Endothelial cell of umbilical vein (primary cell): ENCODE results near the gene RELN. TPM values are rescaled to one million over a fixed set of nuclear protein-coding genes. Genes with fewer than 3 reads are reported as not detected.

Experiments
- BruUV-seq: library from RNA; stranded (reverse); fragments of 400-500 nt; replicated peaks from 2 replicates; lab custom pipeline; 2021; lab: Mats Ljungman, UMichigan
- CTCF ChIA-PET: fragments of 300-600, 350-600 bp; sonication (Branson Sonifier 250); formaldehyde crosslinking; loops from one replicate; lab custom pipeline; 2021; ENCODE audit warnings: antibody characterized with exemption, inconsistent platforms; lab: Charles Lee
- POLR2A ChIA-PET: fragments of 300-600, 350-600 bp; sonication (Branson Sonifier 250); formaldehyde crosslinking; loops from one replicate; lab custom pipeline; 2021; ENCODE audit warnings: antibody characterized with exemption, inconsistent platforms; lab: Charles Lee
- DNase-seq: peaks from one replicate; pipeline ENCODE4 v3.0.0-alpha.2; 2011; ENCODE audit warnings: low read depth, low spot score
- FAIRE-seq: peaks from 2 replicates; lab custom pipeline; 2011; peaks lifted over from hg19 to GRCh38; lab: Jason Lieb, UNC
- H2AFZ ChIP-seq: 2 replicates; pipeline ENCODE4 v1.6.0; 2012; ENCODE audit warnings: low read depth, low read length, control low read depth, inconsistent platforms
- H3K27ac ChIP-seq: 2 replicates; pipeline ENCODE4 v1.5.1; 2011; ENCODE audit warnings: low read depth, mild to moderate bottlenecking, control low read depth, low read length, moderate library complexity; ENCODE audit not compliant: insufficient read depth
- H3K27me3 ChIP-seq, 2 experiments: 2 replicates each; pipeline versions ENCODE4 v1.6.0 to v1.6.1; 2011; ENCODE audit warnings: low read length in 2 of 2, mixed read lengths in 1 of 2; ENCODE audit not compliant: control insufficient read depth in 2 of 2, insufficient read depth in 2 of 2
- H3K36me3 ChIP-seq, 2 experiments: 2 replicates in 1 of 2; 3 replicates in 1 of 2; pipeline ENCODE4 v1.5.1; 2011; ENCODE audit warnings: low read length in 2 of 2, mild to moderate bottlenecking in 1 of 2, moderate library complexity in 1 of 2; ENCODE audit not compliant: control insufficient read depth in 2 of 2, insufficient read depth in 2 of 2; ENCODE audit errors: extremely low read depth in 1 of 2
- H3K4me1 ChIP-seq: 3 replicates; pipeline ENCODE4 v1.5.1; 2011; ENCODE audit warnings: mild to moderate bottlenecking, low read length; ENCODE audit not compliant: control insufficient read depth, insufficient read depth; ENCODE audit errors: extremely low read depth
- H3K4me2 ChIP-seq: 2 replicates; pipeline ENCODE4 v1.6.1; 2011; ENCODE audit warnings: low read length, control low read depth, mixed read lengths; ENCODE audit not compliant: insufficient read depth
- H3K4me3 ChIP-seq, 3 experiments: fragments of 200-600 bp in 1 of 3; sonication (generic), shearing (Covaris generic) in 1 of 3; replicated peaks in 1 of 3; 2 replicates each; pipeline ENCODE4 v1.5.1; 2011 to 2016; ENCODE audit warnings: control low read depth in 3 of 3, low read length in 3 of 3, mild to moderate bottlenecking in 2 of 3, inconsistent platforms in 1 of 3, low read depth in 1 of 3, moderate library complexity in 1 of 3; ENCODE audit not compliant: insufficient read depth in 1 of 3
- H3K79me2 ChIP-seq: 2 replicates; pipeline ENCODE4 v1.6.0; 2012; ENCODE audit warnings: low read length, inconsistent platforms; ENCODE audit not compliant: control insufficient read depth, insufficient read depth
- H3K9ac ChIP-seq: replicated peaks from 2 replicates; pipeline ENCODE3; 2011; ENCODE audit warnings: low read length, control low read depth; ENCODE audit not compliant: insufficient read depth; ENCODE audit errors: extremely low read depth
- H3K9me1 ChIP-seq: replicated peaks from 3 replicates; pipeline ENCODE4 v1.6.0; 2011; ENCODE audit warnings: mild to moderate bottlenecking, low read length; ENCODE audit not compliant: control insufficient read depth, insufficient read depth; ENCODE audit errors: extremely low read depth
- H3K9me3 ChIP-seq: replicated peaks from 2 replicates; pipeline ENCODE4 v1.5.1; 2012; ENCODE audit warnings: low read length, inconsistent platforms; ENCODE audit not compliant: control insufficient read depth, insufficient read depth
- H4K20me1 ChIP-seq: replicated peaks from 2 replicates; pipeline ENCODE3; 2011; ENCODE audit warnings: mild to moderate bottlenecking, low read length; ENCODE audit not compliant: control insufficient read depth, insufficient read depth; ENCODE audit errors: extremely low read depth
- GATA2 ChIP-seq: IDR thresholded peaks from 2 replicates; pipeline ENCODE4 v1.7.0; 2011; ENCODE audit warnings: low read depth, mild to moderate bottlenecking, moderate library complexity, mixed read lengths, low read length; ENCODE audit not compliant: insufficient read length, insufficient read depth
- JUN ChIP-seq: IDR thresholded peaks from 2 replicates; pipeline ENCODE4 v1.6.1; 2011; ENCODE audit warnings: borderline replicate concordance, low read depth; ENCODE audit not compliant: insufficient read length, insufficient read depth
- dilution Hi-C: fragments of 300-500 bp; cut with MboI; formaldehyde crosslinking; loops from one replicate; pipeline ENCODE4 v1.15.0; 2019; ENCODE audit warnings: low sequenced_read_pairs; ENCODE audit not compliant: extremely low pct_ligation_motif_present
- intact Hi-C: fragments of 100-400 bp; cut with micrococcal nuclease; formaldehyde crosslinking; loops from one replicate; pipeline ENCODE4 v1.10.0; 2022
- polyA plus RNA-seq, 4 experiments: library from polyadenylated mRNA; depleted of rRNA in 3 of 4; stranded (reverse) in 3 of 4; unstranded in 1 of 4; fragments of >200 nt; gene quantifications; 2 replicates each; pipeline versions ENCODE4 v1.2.1 to v1.2.3, GENCODE V29; 2011 to 2012; ENCODE audit warnings: missing spikeins in 1 of 4
- total RNA-seq: library from RNA; stranded (reverse); gene quantifications from 2 replicates; pipeline ENCODE4 v1.2.3, GENCODE V29; 2021
- TF ChIP-seq, protein P1 (sequence below), 2 donors: IDR thresholded peaks; 1 replicate in 1 of 2; 2 replicates in 1 of 2; pipeline ENCODE4 v1.5.1; 2011; ENCODE audit warnings: low read length in 2 of 2, mild to moderate bottlenecking in 2 of 2, moderate library complexity in 2 of 2, control low read depth in 1 of 2, inconsistent platforms in 1 of 2, low read depth in 1 of 2; ENCODE audit not compliant: insufficient read depth in 1 of 2; ENCODE audit errors: extremely low read depth in 1 of 2

The RELN gene
- total and polyA plus RNA-seq, 2 donors (not counting 3 experiments of a cell fraction or from before 2014, with no cell fraction given) = 0.15 to 0.22 TPM

- POLR2A ChIA-PET = no interaction called here
- H3K4me1 ChIP-seq = peaks cover 17% of the 10 kb centered on the region
Observed at GRCh38 chr7:103991406-103991805, 1.9 kb upstream of the RELN start.

GRCh38 chr7:103990991-103991390, 1.5 kb upstream of the RELN start:
- no peak for FAIRE-seq
- ChIA-PET CTCF (no interaction called here), POLR2A (no interaction called here)
- no peaks in the 10 kb centered on the region for H3K9me1 ChIP-seq
- dilution Hi-C loops (no loop called here), intact Hi-C loops (loop anchor here (5.0 kb wide), 1 partner anchor 166 kb away; no protein-coding TSS in a partner anchor)
- no peaks in the 10 kb centered on the region for H4K20me1 ChIP-seq
- TF ChIP-seq GATA2 = no peak
- TF ChIP-seq JUN = no peak
- no peaks in the 10 kb centered on the region for H3K9me3 ChIP-seq
- no peak overlapping the region for H3K4me2 ChIP-seq
- no peak for DNase-seq
- BruUV-seq = no TSS peak
- no peak overlapping the region for H2AFZ ChIP-seq
- no peaks in the 10 kb centered on the region for H3K36me3 ChIP-seq
- H3K4me1 ChIP-seq = peaks cover 17% of the 10 kb centered on the region
- H3K4me3 ChIP-seq = no peak overlapping the region
- H3K79me2 ChIP-seq = no peaks in the 10 kb centered on the region
- no peak overlapping the region for H3K27ac ChIP-seq
- H3K9ac ChIP-seq = no peak overlapping the region
- peaks cover 26 to 58% of the 10 kb centered on the region in 2 experiments for H3K27me3 ChIP-seq

More at GRCh38 chr7:103991406-103991805, 1.9 kb upstream of the RELN start:
- Histone ChIP-seq H3K4me2 (no peak overlapping the region), H3K27me3 (peaks cover 26 to 57% of the 10 kb centered on the region in 2 experiments), H3K9me1 (no peaks in the 10 kb centered on the region), H3K4me3 (no peak overlapping the region), H2AFZ (no peak overlapping the region), H3K9ac (no peak overlapping the region), H3K9me3 (no peaks in the 10 kb centered on the region), H3K79me2 (no peaks in the 10 kb centered on the region), H3K27ac (no peak overlapping the region), H3K36me3 (no peaks in the 10 kb centered on the region), H4K20me1 (no peaks in the 10 kb centered on the region)
- dilution Hi-C loops (no loop called here), intact Hi-C loops (loop anchor here (5.0 kb wide), 1 partner anchor 166 kb away; no protein-coding TSS in a partner anchor)
- CTCF ChIA-PET = no interaction called here
- no peak for DNase-seq
- TF ChIP-seq, protein P1, sequence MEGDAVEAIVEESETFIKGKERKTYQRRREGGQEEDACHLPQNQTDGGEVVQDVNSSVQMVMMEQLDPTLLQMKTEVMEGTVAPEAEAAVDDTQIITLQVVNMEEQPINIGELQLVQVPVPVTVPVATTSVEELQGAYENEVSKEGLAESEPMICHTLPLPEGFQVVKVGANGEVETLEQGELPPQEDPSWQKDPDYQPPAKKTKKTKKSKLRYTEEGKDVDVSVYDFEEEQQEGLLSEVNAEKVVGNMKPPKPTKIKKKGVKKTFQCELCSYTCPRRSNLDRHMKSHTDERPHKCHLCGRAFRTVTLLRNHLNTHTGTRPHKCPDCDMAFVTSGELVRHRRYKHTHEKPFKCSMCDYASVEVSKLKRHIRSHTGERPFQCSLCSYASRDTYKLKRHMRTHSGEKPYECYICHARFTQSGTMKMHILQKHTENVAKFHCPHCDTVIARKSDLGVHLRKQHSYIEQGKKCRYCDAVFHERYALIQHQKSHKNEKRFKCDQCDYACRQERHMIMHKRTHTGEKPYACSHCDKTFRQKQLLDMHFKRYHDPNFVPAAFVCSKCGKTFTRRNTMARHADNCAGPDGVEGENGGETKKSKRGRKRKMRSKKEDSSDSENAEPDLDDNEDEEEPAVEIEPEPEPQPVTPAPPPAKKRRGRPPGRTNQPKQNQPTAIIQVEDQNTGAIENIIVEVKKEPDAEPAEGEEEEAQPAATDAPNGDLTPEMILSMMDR (IDR thresholded peaks at IDR 0.05; ENCODE audit: extremely low read depth in 1 of 2, insufficient read depth in 1 of 2, low read depth in 1 of 2, low read length in 2 of 2) = no peak
- BruUV-seq = no TSS peak
- FAIRE-seq = no peak
